COR-L47 (cell line): ENCODE measurements around the gene DAPL1.

Experiments used
- DNase-seq: peaks from one replicate; lab custom pipeline; 2025; lab: John Stamatoyannopoulos, UW

The DAPL1 gene

DNA sequence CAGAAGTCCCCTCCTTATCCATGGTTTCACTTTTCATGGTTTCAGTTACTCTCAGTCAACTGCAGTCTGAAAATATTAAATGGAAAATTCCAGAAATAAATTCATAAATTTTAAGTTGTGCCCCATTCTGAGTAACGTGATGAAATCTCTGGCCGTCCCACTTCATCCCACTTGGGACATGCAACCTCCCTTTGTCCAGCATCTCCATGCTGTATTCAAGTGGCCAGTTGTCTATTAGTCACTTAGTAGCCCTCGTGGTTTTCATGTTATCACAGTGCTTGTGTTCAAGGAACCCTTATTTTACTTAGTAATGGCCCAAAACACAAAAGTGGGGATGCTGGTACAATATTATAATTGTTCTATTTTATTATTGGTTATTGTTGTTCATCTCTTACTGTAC, 18.0 kb upstream of the DAPL1 start:
- no peak for DNase-seq

DNA sequence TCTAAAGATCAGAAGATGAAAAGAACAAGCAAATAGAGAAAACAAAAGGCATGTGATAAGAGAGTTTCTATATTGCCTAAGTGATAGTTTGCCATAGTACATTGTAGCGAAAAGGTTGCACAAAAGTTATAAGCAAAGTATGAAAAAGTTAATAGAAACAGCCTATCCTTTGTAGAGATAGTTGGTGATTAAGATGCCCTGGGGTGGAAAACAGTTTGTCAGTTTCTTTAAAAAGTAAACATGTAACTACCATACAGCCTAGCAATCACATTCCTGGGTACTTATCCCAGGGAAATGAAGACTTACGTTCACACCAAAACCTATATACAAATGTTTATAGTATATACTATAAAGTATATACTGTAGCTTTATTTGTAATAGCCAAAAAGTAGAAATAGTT, 16.9 kb upstream of the DAPL1 start:
- DNase-seq = no peak

DNA sequence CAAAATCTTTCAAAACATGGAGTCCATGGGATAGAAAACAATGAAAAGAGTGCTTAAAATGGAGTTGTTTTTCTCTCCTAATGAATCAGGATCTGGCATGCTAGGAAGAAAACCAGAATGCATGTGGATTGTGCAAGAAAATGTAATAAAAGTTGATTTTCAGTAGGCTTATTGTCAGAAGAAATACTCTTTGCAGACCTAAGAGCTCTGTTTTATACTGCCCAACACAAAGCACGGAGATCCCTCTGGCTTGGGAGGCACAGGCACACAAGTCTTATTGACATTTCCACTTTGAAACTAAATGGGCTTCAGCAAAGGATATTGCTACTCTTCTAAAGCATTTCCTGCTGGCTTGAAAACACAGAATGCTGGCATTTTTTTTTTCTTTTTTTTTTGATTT, 15.5 kb upstream of the DAPL1 start:
- DNase-seq = no peak

DNA sequence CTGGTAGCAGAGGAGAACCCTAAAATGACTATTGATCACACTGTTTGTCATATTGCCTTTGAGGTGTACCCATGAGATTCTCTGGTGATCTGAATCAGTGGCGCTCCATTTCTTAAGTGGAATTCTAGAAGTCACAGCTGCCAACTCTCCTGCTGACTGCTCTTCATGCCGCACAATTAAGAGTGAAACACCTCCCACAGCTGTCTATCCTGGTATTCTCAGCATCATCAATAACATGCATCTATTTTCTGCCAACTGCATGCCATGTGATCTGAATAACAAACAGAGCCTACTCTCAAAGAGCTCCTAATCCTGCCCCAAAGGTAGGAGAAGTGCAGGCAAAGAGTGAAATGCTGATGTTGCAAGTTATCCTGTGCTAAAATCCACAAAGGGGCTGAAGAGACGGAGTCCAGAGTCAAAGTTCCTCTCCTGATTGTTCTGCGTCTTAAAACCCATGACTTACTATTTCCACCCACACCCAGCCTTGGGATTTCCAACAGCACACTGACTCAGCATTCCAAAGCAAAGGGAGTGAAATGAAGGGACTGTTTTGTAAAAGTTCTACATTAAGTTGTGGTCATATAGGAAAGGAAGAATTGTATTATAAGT, 13.7 kb upstream of the DAPL1 start:
- no peak for DNase-seq

DNA sequence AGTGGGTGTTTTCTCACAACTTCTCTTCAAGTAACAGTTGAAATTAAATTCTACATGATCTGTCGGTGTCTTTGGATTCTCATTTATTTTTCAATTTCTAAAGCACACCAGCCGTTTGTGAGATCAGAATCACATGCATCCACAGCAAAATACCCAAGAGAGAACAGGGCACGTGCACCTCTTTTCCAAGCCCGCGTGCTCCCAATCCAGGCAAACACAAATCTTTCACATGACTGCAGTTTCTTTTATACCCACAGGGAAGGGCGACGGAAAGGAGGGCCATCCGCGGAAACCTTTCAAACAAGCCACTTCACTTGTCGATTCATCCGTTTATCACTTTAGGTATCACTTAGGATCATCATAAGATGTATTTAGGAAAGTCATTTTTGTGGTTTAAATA, 13.0 kb upstream of the DAPL1 start:
- no peak for DNase-seq

DNA sequence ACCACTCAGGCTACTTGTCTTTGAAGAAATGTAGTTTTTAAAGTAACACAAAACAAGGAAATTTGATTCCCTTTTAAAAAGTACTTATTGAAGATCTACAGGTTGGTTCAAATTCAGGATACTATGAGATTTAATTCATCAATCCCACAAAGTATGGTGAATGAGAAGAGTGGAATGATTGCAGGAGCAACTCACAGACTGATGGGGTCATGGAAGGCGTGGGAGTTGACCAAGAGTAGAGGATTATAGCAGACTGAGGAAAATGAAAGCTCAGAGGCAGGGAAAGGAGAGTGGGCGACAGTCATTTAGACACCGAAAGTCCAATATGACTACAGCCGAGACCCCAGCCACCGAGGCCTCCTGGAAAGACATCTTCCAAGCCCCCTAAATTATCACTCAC, 12.5 kb upstream of the DAPL1 start:
- no peak for DNase-seq

DNA sequence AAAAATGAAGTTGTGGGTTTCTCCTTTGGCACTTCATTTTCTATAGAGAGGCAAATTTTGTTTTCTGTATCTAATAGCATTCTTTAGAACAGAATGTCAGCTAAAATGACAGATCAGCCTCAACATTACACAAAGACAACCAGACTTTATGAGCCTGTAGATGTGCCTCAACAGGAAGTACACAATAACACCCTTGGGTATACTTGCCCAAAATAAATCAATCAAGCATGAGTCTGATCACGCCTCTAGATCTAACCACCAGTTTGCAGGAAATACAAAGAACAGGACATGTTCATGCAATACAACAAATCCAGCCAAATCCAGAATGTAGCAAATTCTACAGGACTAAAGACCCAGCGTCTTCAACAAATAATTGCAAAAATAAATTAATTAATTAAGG, 11.2 kb upstream of the DAPL1 start:
- no peak for DNase-seq

DNA sequence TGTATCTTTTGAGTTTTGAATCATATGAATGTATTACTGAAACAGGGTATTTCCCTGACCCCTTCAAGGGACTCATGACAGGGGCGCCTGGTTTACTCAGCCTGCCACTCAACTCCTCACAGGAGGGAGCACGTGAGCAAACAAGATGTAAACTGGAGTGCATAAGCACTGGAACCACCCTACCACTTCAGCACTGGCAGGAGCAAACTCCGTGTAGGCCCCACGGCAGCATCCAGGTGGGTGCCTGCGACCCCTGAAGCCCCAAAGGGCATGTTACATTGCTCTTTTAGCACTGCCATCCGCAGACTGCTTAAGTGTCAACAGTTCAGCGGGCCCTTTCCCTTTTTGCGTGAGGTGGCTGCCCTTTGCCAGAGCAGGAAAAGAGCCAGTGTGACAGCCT, 8.2 kb upstream of the DAPL1 start:
- DNase-seq = no peak

DNA sequence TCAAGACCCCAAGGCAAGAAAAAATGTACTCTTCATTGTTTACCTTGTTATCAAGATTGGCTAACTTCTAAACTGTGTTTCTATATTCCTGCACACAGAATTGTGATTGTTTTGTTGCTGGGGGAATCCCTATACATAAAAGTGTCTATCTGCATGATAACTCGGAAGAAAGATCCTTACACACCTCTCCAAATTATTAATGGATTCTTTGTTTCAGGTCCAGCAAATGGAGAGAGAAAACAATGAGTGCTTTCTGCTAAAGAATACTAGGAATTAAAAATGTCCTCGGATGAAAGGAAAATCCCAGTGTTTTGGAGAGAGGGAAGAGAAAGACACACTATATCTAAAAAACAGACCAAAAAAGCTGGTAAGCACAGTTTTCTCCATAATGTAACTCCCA, 6.2 kb upstream of the DAPL1 start:
- no peak for DNase-seq

DNA sequence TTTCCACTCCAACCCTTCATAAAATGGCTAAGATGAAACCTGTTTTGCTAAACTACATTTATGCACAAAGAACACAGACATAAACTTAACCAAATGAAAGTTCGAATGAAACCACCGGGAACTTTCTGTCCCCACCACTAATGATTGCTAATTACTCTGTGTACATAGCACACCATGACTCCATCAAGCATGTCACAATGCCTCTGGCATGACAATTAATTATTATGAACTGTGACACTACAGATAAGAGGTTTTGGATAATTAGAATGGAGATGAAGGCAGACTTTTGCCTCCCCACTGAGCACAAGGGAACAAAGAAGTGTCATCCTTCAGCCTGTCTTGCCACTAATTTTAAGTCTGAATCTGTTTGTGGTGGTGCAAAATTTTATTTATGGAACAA, 1.5 kb downstream of the DAPL1 start:
- DNase-seq = peak; percentile 68

DNA sequence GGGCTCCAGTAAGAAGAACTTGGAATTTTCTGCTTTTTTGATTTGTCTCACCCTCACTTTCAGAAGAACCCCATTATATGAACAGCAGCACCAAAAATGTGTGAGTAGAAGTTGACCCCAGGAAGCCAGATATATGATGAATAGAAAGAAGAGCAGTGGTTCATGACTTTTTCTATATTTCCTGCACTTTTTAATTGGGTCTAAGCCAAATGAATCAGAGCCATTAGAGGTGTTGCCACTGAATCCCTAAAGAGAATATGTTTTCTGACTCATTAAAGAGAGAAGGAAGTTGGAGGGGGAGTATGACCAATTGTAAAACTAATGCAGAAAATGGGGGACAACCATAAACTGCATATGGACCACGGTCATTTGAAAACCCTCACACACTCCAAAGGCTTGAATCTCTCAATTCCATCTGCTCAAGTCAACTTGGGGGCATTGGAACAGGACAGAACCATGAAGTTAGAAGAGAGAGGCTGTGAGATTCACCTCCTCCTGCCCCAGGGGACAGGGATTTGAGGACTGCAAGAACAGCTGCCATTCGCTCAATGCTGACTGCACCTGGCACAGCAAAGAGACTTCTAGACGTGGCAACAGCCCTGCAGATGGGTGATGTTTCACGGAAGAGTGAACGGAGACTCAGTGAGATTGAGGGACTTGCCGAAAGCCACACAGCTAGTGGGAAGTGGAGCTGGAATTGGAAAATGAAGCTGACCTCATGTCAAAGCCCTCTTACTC, 3.0 kb downstream of the DAPL1 start:
- no peak for DNase-seq

DNA sequence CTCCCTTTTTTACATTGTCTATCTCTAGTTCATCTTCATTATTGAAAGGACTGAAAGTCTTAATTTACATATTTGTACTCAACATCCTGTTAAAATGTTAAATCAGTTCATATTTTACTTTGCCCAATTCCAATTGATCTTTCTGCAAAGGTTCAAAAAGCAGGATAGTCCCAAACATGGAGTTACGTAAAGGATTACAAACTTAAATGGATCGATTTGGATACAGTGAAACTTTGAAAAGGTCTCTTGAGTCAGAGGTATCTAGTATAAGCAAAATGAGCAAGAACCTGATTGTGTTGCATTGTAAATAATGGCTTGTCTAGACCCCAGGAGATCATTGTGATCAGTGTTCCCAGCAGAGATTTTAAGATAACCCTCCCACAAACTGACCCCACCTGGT, 4.1 kb downstream of the DAPL1 start:
- DNase-seq = no peak

DNA sequence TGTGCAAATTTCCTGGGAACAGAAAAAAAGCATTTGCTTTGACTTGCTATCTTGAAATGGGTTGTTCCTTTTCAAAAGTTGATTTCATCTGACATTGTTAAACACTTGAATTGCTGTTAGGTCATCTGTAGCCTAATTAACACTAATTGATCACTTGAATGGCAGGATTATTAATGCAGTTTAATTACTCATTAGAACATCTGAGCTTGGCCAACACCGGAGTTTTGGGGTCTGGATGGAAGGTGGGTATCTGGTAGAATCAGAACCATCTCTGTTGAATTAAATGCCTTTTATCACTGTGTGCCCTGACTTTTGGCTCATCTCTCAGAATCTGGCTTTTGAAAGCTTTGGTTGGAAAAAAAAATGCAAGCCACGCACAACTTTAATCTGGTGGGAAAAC, 8.4 kb downstream of the DAPL1 start:
- no peak for DNase-seq

DNA sequence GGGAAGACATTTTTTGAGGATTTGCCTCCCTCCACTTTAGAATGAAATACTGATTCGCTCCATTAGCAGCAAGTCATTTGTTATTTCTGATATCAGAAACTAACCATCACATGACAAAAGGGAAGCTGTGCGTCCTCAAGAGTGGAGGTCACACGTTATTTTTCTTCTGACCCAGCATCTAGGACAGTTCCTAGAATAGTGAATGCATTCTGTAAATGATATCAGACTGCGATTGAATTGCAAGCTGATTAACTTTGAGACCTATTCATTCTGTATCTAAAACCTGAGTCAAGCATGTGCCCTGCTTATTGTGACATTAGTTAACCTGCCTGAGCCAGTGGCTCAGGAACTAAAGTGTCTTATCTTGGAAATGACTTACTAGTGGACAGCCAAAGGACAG, 10.1 kb downstream of the DAPL1 start:
- no peak for DNase-seq

DNA sequence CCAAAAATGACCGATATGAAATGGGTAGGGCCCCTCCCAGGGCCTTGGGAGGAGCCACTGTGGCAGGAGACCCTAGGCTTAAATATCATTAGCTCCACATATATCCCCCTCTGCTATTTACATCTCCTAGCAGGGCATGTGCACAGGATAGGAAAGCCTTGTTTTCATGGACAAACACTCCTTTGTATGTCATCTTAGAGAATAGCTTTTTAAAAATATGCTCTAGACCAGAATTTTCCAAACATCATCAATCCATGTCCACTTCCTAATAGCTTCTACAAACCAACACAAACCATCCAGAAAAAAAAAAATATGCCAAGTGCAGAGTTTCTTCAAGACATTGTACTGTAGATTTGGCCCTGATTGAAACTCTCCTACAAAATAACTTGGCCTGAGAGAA, 10.8 kb downstream of the DAPL1 start:
- DNase-seq = no peak

DNA sequence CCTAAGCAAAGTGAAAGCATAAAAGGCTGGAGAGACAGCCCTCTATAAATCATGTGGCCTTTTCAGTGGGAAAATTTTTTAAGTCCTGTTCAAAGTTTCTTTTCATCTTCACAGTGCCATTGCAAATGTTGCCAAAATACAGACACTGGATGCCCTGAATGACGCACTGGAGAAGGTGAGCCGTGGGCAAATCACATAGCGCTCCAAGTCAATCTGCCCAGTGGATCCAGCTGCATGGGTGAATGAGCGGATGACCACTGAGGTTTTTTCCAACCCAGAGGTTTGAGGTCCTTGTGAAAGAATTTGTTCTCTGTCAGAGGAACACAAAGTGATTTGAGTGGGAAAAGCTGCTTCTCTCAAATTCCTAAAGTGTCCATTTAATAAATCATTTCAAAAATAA, 11.8 kb downstream of the DAPL1 start:
- DNase-seq = no peak

DNA sequence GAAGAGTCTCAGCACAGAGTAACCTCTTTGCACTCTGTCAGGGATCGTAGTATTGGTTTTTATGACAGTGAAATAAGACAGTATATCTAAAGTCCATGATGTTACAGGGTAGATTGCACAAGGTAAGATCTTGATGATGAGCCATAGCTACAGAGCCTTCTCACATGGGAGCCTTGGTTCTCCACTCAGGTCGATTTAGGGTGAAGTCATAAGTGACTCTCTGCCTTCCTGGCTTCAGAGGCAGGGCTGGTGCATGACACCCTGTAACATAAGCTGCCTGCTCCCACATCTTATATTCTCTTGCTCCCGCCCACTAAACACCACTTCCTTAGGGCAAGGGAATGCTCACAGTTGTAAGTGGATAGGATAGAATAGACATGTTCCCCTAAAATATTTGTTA, 13.3 kb downstream of the DAPL1 start:
- no peak for DNase-seq

DNA sequence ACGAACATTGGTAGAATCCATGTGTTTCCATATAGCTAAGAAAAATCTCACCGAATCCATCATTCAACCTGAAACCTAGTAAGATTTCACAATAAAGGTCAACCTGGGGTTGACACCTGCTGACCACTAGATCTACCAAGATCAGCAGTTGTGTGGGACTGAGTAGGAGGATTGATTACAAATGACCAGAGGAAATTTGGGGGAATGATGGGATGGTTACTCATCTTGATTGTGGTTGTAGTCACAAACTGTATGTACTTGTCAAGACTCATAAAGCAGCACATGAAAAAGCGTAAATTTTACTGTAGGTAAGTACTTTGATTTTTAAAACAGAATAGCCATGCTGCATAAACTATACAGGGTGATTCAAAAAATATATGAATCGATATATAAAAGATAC, 14.7 kb downstream of the DAPL1 start:
- DNase-seq = no peak

DNA sequence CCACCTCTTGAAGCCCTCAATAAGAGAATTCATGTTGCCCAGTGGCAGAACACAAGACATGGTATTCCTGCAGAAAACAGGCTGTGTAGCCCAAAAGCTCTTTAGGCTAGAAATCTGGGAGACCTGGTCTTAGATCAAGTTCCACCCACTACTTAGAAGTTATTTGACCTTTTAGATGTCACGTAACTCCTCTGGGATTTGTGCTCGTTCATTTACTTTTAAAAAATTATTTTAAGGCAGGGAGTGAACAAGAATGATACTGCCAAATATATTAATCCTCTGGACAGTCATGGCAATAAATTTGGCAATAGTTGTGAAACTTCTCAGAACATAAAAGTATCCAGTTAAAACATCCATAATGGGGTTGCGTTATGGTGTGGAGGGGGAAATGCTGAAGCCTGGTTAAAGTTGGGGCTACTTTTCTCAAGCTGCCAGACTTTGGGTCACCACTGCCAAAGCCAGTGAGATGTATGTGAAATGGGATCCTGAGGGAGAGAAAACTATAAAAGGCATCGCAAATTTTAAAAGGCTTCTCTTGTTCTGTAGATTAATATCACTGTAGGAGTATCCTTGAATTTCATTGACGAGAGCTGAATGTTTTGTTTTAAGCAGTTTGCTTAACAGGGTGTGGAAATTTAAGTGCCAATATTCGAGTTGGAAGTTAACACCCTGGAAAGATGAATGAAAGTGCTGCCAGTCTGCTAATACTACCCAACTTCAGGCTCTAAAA, 15.8 kb downstream of the DAPL1 start:
- DNase-seq = no peak

DNA sequence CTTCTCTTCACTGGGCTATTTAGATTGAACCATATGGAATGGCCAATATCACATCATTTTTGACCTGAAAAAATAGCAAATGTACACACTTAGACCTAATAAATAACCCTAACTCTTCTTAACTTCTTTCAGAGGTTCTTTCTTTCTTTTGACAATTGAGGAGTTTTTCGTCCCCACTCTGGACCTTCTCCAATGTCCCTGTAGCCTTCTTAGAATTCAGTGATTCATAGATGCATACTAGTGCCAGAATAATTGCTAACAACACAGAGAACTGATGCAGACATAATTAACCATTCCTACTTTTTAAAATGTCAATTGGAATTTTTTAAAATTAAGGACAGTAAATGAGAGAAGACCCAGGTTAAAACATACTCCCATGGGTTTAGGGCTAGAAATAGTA, 20.0 kb downstream of the DAPL1 start:
- DNase-seq = no peak

DNA sequence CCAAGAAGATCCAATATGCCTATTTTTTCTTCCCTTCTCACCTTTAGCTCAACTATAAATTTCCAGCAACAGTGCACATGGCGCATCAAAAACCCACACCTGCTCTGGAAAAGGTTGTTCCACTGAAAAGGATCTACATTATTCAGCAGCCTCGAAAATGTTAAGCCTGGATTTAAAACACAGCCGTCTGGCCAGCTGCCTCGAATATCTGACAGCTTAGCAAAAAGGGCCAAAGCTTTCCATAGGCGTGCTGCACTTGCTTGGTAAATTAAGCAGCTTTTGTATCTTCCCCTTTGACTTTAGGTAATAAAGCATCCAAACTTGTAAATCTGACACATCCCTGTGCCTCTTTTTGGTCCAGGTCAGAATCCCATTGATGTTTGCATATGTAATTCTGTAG, 20.5 kb downstream of the DAPL1 start:
- DNase-seq = no peak

DNA sequence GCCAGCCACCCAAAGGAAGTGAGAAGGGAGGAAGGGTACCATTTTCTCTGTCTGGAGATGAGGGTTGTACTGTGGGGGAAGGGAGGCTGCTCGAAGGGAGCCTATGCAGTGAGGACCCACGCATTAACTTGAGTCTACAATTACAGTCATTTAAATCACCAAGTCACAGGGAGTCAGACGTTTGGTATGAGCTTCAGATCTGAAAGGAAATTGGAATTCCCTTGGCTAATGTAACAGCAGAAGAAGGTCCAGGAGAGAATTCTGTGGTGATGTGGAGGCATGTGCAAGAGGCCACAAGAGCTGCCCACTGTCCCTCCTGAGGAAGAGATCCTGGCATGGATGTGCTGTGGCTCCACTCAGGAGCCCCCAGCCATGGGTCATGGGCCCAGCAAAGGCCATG, 22.5 kb downstream of the DAPL1 start:
- no peak for DNase-seq

DNA sequence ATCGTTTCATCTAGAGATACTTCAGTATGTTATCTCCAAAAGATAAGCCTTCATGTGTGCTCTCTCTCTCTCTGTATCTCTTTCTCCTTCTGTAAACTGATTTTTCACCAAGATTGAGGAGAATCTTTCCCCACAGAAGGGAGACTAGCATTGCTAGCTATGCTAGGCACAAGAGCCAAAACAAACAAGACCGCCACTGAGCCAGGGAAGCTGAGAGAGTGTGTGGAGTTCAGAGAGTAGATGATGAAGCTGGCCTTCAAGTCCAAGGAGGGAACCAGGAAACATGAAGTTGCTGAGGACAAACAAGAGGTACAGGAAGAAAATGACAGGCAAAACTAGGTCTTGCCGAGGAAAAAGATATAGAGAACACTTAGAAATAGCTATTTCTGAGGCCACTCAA, 23.4 kb downstream of the DAPL1 start:
- DNase-seq = no peak

DNA sequence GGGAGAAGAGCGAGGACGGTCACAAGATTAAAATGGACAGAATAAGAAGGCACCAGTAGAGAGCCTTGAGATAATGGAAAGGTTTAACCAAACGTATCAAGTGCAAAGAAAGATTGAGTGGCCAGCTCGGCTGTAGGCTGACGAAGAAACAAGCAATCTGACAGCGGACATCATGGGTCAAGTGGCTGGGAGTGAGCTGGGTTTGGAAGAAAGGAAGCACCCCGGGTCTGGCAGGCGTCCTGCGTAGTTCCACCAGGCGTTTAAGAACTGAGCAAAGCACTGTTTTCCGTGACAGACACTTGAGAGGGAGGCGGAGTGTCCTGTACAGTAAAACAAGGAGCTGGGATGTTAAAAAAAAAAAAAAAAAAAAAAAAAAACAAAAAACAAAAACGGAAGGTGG, 27.1 kb downstream of the DAPL1 start:
- DNase-seq = no peak
